ENCODE data around the gene ATP8B3. TPM values are rescaled to one million over a fixed set of nuclear protein-coding genes. Genes with fewer than 3 reads are reported as not detected.
"Not testable (repeated sequence)": the region's sequence is repeated elsewhere in the genome, so short reads cannot be mapped to it uniquely, and the experiment has no call there.

Gene ATP8B3
- total RNA-seq, 1 donor from 2014 or later: 2.5 TPM

- H3K4me3 Mint-ChIP-seq (ENCODE audit: unreplicated experiment): no peak overlapping the region
- peaks cover 39% of the 10 kb centered on the region for H3K27me3 Mint-ChIP-seq (ENCODE audit: unreplicated experiment)
These were observed 49.6 kb downstream of the ATP8B3 start for GRCh38 chr19:1762243-1763117.

DNA sequence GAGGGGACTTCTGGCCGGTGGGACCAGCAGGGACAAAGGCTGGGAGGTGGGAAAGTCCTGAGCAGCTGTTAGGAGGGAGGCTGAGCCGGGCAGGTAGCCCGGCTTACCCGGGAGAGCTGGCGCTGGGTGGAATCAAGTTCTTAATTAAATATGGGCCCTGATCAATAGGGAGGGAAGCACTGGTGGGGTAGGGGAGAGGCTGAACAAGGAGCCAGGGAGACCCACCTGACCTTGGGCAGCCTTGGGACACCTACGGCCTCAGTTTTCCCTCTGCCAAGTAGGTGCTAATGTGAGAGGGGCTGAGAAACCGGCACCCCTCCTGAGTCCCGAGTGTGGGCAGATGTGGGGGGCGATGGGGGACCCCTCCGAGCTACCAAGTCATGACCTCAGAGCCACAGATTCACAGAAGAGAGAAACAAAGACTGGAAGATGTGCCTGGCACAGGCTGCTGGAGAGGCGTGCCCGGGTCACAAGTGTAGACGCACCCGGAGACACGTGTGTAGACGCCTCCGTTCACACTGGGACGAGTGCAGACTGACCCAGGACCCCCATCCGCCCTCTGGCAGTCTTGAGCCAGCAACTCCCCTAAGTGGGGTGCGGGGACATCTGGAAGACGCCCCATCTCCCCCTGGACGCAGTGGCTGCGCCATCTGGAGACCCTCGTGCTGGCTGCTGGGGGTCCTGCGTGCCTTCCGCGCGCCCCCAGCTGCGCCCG, 50.4 kb downstream of the ATP8B3 start:
- Mint-ChIP-seq H3K4me3 (ENCODE audit: unreplicated experiment) (no peak overlapping the region), H3K9me3 (ENCODE audit: unreplicated experiment) (peaks cover 8% of the 10 kb centered on the region), H3K4me1 (ENCODE audit: low read depth, unreplicated experiment) (peaks cover 19% of the 10 kb centered on the region), H3K27ac (ENCODE audit: unreplicated experiment) (no peak overlapping the region), H3K27me3 (ENCODE audit: unreplicated experiment) (peaks cover 43% of the 10 kb centered on the region), H3K36me3 (ENCODE audit: unreplicated experiment) (no peaks in the 10 kb centered on the region)
- TF ChIP-seq, protein P1, sequence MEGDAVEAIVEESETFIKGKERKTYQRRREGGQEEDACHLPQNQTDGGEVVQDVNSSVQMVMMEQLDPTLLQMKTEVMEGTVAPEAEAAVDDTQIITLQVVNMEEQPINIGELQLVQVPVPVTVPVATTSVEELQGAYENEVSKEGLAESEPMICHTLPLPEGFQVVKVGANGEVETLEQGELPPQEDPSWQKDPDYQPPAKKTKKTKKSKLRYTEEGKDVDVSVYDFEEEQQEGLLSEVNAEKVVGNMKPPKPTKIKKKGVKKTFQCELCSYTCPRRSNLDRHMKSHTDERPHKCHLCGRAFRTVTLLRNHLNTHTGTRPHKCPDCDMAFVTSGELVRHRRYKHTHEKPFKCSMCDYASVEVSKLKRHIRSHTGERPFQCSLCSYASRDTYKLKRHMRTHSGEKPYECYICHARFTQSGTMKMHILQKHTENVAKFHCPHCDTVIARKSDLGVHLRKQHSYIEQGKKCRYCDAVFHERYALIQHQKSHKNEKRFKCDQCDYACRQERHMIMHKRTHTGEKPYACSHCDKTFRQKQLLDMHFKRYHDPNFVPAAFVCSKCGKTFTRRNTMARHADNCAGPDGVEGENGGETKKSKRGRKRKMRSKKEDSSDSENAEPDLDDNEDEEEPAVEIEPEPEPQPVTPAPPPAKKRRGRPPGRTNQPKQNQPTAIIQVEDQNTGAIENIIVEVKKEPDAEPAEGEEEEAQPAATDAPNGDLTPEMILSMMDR (IDR thresholded peaks at IDR 0.05; ENCODE audit: partially characterized antibody, unreplicated experiment): no peak
- no peak for DNase-seq

More at GRCh38 chr19:1762243-1763117, 49.6 kb downstream of the ATP8B3 start:
- no peak for DNase-seq
- TF ChIP-seq, protein P1 (IDR thresholded peaks at IDR 0.05; ENCODE audit: partially characterized antibody, unreplicated experiment): no peak
- Mint-ChIP-seq H3K27ac (ENCODE audit: unreplicated experiment) (no peak overlapping the region), H3K4me1 (ENCODE audit: low read depth, unreplicated experiment) (peaks cover 17% of the 10 kb centered on the region), H3K9me3 (ENCODE audit: unreplicated experiment) (peaks cover 8% of the 10 kb centered on the region), H3K36me3 (ENCODE audit: unreplicated experiment) (no peaks in the 10 kb centered on the region)

- not testable (repeated sequence) for H3K36me3 Mint-ChIP-seq (ENCODE audit: unreplicated experiment); H3K27ac Mint-ChIP-seq (ENCODE audit: unreplicated experiment); H3K9me3 Mint-ChIP-seq (ENCODE audit: unreplicated experiment); DNase-seq; H3K4me3 Mint-ChIP-seq (ENCODE audit: unreplicated experiment)
- H3K27me3 Mint-ChIP-seq (ENCODE audit: unreplicated experiment): peaks cover 43% of the 10 kb centered on the region
- H3K4me1 Mint-ChIP-seq (ENCODE audit: low read depth, unreplicated experiment): peaks cover 21% of the 10 kb centered on the region
These were observed 51.1 kb downstream of the ATP8B3 start for GRCh38 chr19:1760786-1761527.

DNA sequence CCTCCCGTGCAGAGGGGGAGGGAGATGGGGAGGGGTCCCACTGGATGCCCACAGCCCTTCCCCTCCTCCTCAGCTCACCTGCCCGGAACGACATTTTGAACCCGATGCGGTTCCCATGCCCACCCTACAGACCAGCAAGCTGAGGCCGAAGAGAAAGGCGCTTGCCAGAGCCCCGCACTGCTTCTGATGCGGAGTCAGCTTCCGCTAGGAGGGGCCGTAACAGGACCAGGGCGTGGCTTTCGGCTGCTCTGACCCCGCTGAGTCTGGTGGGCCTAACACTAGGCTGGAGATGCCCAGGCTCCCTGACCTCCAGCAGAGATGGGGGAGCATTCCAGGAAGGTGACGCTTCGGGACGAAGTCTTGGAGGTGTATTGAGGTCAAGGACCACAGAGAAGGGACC, 52.1 kb downstream of the ATP8B3 start:
- TF ChIP-seq, protein P1 (IDR thresholded peaks at IDR 0.05; ENCODE audit: partially characterized antibody, unreplicated experiment): no peak
- peaks cover 39% of the 10 kb centered on the region for H3K27me3 Mint-ChIP-seq (ENCODE audit: unreplicated experiment)
- H3K4me3 Mint-ChIP-seq (ENCODE audit: unreplicated experiment): no peak overlapping the region
- H3K27ac Mint-ChIP-seq (ENCODE audit: unreplicated experiment): no peak overlapping the region
- H3K9me3 Mint-ChIP-seq (ENCODE audit: unreplicated experiment): peaks cover 8% of the 10 kb centered on the region
- no peak for DNase-seq
- H3K36me3 Mint-ChIP-seq (ENCODE audit: unreplicated experiment): peaks cover 5% of the 10 kb centered on the region
- peaks cover 16% of the 10 kb centered on the region for H3K4me1 Mint-ChIP-seq (ENCODE audit: low read depth, unreplicated experiment)
